PC-3 (cell line): ENCODE results near the gene OPHN1. TPM values are rescaled to one million over a fixed set of nuclear protein-coding genes. Genes with fewer than 3 reads are reported as not detected.

Source experiments
- ATAC-seq: fragments of 200-7000 bp; cut with Tn5 transposase; 2 replicates; pipeline ENCODE4 v1.9.1; 2020; ENCODE audit warnings: mild to moderate bottlenecking, moderate library complexity
- BruUV-seq: library from RNA; stranded (reverse); fragments of 400-500 nt; replicated peaks from 2 replicates; lab custom pipeline; 2021; lab: Mats Ljungman, UMichigan
- CTCF ChIA-PET: fragments of 300-600 bp; sonication (Branson Sonifier 250); formaldehyde crosslinking; loops from one replicate; lab custom pipeline; 2022; ENCODE audit warnings: antibody characterized with exemption; lab: Charles Lee
- POLR2A ChIA-PET: fragments of 300-600 bp; sonication (Branson Sonifier 250); formaldehyde crosslinking; loops from one replicate; lab custom pipeline; 2022; ENCODE audit warnings: antibody characterized with exemption; ENCODE audit not compliant: unreplicated experiment; lab: Charles Lee
- DNase-seq: peaks from one replicate; pipeline ENCODE4 v3.0.0-alpha.2; 2015
- H2AFZ ChIP-seq: fragments of 300-600 bp; sonication (generic); 2 replicates; pipeline ENCODE4 v1.6.0; 2016; ENCODE audit warnings: antibody characterized with exemption, low read length
- H3F3A ChIP-seq: fragments of 300-600 bp; sonication (generic); one replicate; pipeline ENCODE4 v1.6.0; 2017; ENCODE audit warnings: antibody characterized with exemption, low read length, control low read depth, mild to moderate bottlenecking; ENCODE audit not compliant: unreplicated experiment
- H3K27ac ChIP-seq: fragments of 300-600 bp; sonication (generic); 2 replicates; pipeline ENCODE4 v1.5.1; 2016; ENCODE audit warnings: mild to moderate bottlenecking, low read length
- H3K27me3 ChIP-seq: fragments of 300-600 bp; sonication (generic); 2 replicates; pipeline ENCODE4 v1.6.1; 2016; ENCODE audit warnings: low read length, mixed read lengths
- H3K36me3 ChIP-seq: fragments of 300-600 bp; sonication (generic); 2 replicates; pipeline ENCODE4 v1.6.1; 2016; ENCODE audit warnings: low read depth, mixed run types, low read length, mixed read lengths
- H3K4me1 ChIP-seq: fragments of 300-600 bp; sonication (generic); 2 replicates; pipeline ENCODE4 v1.5.1; 2016; ENCODE audit warnings: low read length; ENCODE audit not compliant: insufficient read depth
- H3K4me2 ChIP-seq: fragments of 300-600 bp; sonication (generic); 2 replicates; pipeline ENCODE4 v1.6.0; 2016; ENCODE audit warnings: low read length
- H3K4me3 ChIP-seq: fragments of 300-600 bp; sonication (generic); 2 replicates; pipeline ENCODE4 v1.5.1; 2016; ENCODE audit warnings: mild to moderate bottlenecking, low read length, mixed read lengths
- H3K79me2 ChIP-seq: fragments of 300-600 bp; sonication (generic); 2 replicates; pipeline ENCODE4 v1.6.1; 2017; ENCODE audit warnings: low read length, mixed read lengths
- H3K9ac ChIP-seq: fragments of 300-600 bp; sonication (generic); 2 replicates; pipeline ENCODE4 v1.6.0; 2016; ENCODE audit warnings: mild to moderate bottlenecking, low read length
- H3K9me2 ChIP-seq: fragments of 300-600 bp; sonication (generic); replicated peaks from 2 replicates; pipeline ENCODE4 v1.6.1; 2016; ENCODE audit warnings: mixed run types, low read length, mixed read lengths
- H3K9me3 ChIP-seq: fragments of 300-600 bp; sonication (generic); 2 replicates; pipeline ENCODE4 v1.6.1; 2016; ENCODE audit warnings: low read length, mixed read lengths
- H4K20me1 ChIP-seq: fragments of 300-600 bp; sonication (generic); 2 replicates; pipeline ENCODE4 v1.6.1; 2016; ENCODE audit warnings: low read length, mixed read lengths
- EZH2 ChIP-seq: fragments of 300-600 bp; sonication (generic); IDR thresholded peaks from one replicate; pipeline ENCODE4 v1.6.1; 2017; ENCODE audit warnings: antibody characterized with exemption, mild to moderate bottlenecking, low read length; ENCODE audit not compliant: unreplicated experiment
- EZH2phosphoT487 ChIP-seq: fragments of 300-600 bp; sonication (generic); IDR thresholded peaks from 2 replicates; pipeline ENCODE4 v1.6.1; 2018; ENCODE audit warnings: mild to moderate bottlenecking, antibody characterized with exemption, low read length, borderline replicate concordance
- intact Hi-C: fragments of 100-400 bp; cut with micrococcal nuclease; formaldehyde crosslinking; loops from 2 replicates; pipeline ENCODE4 v1.9.0; 2023
- total RNA-seq: library from RNA; depleted of rRNA; stranded (reverse); fragments of >200 nt; gene quantifications from 2 replicates; pipeline ENCODE4 v1.2.3, GENCODE V29; 2014
- TF ChIP-seq, protein P1 (sequence below): fragments of 300-600 bp; sonication (generic); conservative IDR thresholded peaks from 2 replicates; pipeline ENCODE4 v1.5.1; 2017; ENCODE audit warnings: antibody characterized with exemption, low read depth, mild to moderate bottlenecking, low read length

OPHN1 gene
- total RNA-seq, 1 experiment from 2014 or later: 6.0 TPM

DNA sequence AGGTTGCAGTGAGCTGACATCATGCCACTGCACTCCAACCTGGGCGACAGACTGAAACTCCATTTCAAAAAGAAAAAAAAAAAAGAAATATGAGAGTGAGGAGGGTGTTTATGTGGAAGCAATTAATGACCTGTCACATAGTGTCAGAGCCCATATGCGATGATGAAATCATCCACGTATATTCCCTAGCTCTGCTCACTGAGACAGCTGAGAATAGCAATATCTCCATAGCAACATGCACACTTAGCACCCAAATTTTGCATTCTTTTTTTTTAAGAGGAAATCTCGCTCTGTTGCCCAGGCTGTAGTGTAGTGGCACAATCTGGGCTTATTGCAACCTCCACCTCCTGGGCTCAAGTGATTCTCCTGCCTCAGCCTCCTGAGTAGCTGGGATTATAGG, 31.5 kb upstream of the OPHN1 start:
- H3K36me3 ChIP-seq: no peaks in the 10 kb centered on the region
- no peak overlapping the region for H3K27ac ChIP-seq
- H3K4me2 ChIP-seq: no peak overlapping the region
- ATAC-seq: no peak
- H3F3A ChIP-seq: no peaks in the 10 kb centered on the region
- ChIA-PET CTCF (interaction anchor here (0.5 kb wide), 1 partner anchor 306 kb away, joined by 3 read pairs; no protein-coding TSS in a partner anchor), POLR2A (no interaction called here)
- DNase-seq: no peak
- H3K9ac ChIP-seq: no peak overlapping the region
- TF ChIP-seq, protein P1, sequence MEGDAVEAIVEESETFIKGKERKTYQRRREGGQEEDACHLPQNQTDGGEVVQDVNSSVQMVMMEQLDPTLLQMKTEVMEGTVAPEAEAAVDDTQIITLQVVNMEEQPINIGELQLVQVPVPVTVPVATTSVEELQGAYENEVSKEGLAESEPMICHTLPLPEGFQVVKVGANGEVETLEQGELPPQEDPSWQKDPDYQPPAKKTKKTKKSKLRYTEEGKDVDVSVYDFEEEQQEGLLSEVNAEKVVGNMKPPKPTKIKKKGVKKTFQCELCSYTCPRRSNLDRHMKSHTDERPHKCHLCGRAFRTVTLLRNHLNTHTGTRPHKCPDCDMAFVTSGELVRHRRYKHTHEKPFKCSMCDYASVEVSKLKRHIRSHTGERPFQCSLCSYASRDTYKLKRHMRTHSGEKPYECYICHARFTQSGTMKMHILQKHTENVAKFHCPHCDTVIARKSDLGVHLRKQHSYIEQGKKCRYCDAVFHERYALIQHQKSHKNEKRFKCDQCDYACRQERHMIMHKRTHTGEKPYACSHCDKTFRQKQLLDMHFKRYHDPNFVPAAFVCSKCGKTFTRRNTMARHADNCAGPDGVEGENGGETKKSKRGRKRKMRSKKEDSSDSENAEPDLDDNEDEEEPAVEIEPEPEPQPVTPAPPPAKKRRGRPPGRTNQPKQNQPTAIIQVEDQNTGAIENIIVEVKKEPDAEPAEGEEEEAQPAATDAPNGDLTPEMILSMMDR: no peak
- TF ChIP-seq EZH2 (no peak), EZH2phosphoT487 (no peak)
- H3K9me2 ChIP-seq: no peaks in the 10 kb centered on the region
- H4K20me1 ChIP-seq: no peaks in the 10 kb centered on the region
- H2AFZ ChIP-seq: no peak overlapping the region
- intact Hi-C loops: loop anchor here (5.0 kb wide), 1 partner anchor 282 kb away; no protein-coding TSS in a partner anchor
- no peak overlapping the region for H3K4me3 ChIP-seq
- H3K27me3 ChIP-seq: no peaks in the 10 kb centered on the region
- H3K4me1 ChIP-seq: peaks cover 12% of the 10 kb centered on the region
- no peaks in the 10 kb centered on the region for H3K9me3 ChIP-seq
- BruUV-seq: no TSS peak
- no peaks in the 10 kb centered on the region for H3K79me2 ChIP-seq

- Histone ChIP-seq H2AFZ (no peak overlapping the region), H3K36me3 (no peaks in the 10 kb centered on the region), H3K9ac (no peak overlapping the region), H3K4me3 (no peak overlapping the region), H4K20me1 (no peaks in the 10 kb centered on the region), H3K4me1 (peaks cover 12% of the 10 kb centered on the region), H3K27me3 (no peaks in the 10 kb centered on the region), H3K4me2 (no peak overlapping the region), H3K9me3 (no peaks in the 10 kb centered on the region), H3F3A (no peaks in the 10 kb centered on the region), H3K9me2 (no peaks in the 10 kb centered on the region), H3K79me2 (no peaks in the 10 kb centered on the region), H3K27ac (no peak overlapping the region)
- no TSS peak for BruUV-seq
- no peak for TF ChIP-seq EZH2phosphoT487
- TF ChIP-seq EZH2: no peak
- no peak for DNase-seq
- POLR2A ChIA-PET: interaction anchor here (0.7 kb wide), 1 partner anchor 10 kb away, joined by 5 read pairs; no protein-coding TSS in a partner anchor
- CTCF ChIA-PET: no interaction called here
- no peak for ATAC-seq
- intact Hi-C loops: loop anchor here (5.0 kb wide), 1 partner anchor 282 kb away; no protein-coding TSS in a partner anchor
These were observed 30.6 kb upstream of the OPHN1 start for GRCh38 chrX:68463880-68464279.

DNA sequence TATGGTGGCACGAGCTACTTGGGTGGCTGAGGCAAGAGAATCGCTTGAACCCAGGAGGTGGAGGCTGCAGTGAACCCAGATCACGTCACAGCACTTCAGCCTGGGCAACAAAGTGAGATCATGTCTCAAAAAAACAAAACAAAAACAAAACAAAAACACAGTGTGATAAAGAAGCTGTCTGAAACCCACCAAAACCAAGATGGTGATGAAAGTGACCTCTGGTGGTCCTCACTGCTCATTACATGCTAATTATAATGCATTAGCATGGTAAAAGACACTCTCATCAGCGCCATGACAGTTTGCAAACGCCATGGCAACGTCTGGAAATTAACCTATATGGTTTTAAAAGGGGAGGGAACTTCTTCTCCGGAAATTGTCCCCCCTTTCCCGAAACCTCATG, 29.4 kb upstream of the OPHN1 start:
- CTCF ChIA-PET: interaction anchor here (0.6 to 1.0 kb wide), 2 partner anchors 21 to 266 kb away, joined by 3 to 4 read pairs; no protein-coding TSS in a partner anchor
- peak; percentile 45 for ATAC-seq
- Histone ChIP-seq H3K4me2 (no peak overlapping the region), H3K9ac (no peak overlapping the region), H3K4me3 (no peak overlapping the region), H3F3A (no peaks in the 10 kb centered on the region), H3K79me2 (no peaks in the 10 kb centered on the region), H3K9me3 (no peaks in the 10 kb centered on the region), H3K27ac (peak overlapping the region; percentile 28), H2AFZ (0 out of 2 replicates have a peak overlapping the region, but pooled peaks have one; percentile 5), H3K9me2 (no peaks in the 10 kb centered on the region), H3K36me3 (no peaks in the 10 kb centered on the region), H4K20me1 (no peaks in the 10 kb centered on the region), H3K4me1 (peaks cover 12% of the 10 kb centered on the region), H3K27me3 (no peaks in the 10 kb centered on the region)
- no TSS peak for BruUV-seq
- intact Hi-C loops: loop anchor here (1.0 to 5.0 kb wide), 2 partner anchors 265 to 280 kb away; no protein-coding TSS in a partner anchor
- POLR2A ChIA-PET: no interaction called here
- TF ChIP-seq EZH2 (no peak), EZH2phosphoT487 (no peak)
- TF ChIP-seq, protein P1: peak; percentile 63
- peak; percentile 57 for DNase-seq
